ENCODE measurements around the gene DZANK1. TPM values are rescaled to one million over a fixed set of nuclear protein-coding genes. Genes with fewer than 3 reads are reported as not detected.

Gene DZANK1
- total and polyA plus RNA-seq, 9 of the 15 experiments (the other 6 are each of a cell fraction or from before 2014, with no cell fraction given): 0.04 to 0.18 (median 0.11) TPM; not detected in 2

DNA sequence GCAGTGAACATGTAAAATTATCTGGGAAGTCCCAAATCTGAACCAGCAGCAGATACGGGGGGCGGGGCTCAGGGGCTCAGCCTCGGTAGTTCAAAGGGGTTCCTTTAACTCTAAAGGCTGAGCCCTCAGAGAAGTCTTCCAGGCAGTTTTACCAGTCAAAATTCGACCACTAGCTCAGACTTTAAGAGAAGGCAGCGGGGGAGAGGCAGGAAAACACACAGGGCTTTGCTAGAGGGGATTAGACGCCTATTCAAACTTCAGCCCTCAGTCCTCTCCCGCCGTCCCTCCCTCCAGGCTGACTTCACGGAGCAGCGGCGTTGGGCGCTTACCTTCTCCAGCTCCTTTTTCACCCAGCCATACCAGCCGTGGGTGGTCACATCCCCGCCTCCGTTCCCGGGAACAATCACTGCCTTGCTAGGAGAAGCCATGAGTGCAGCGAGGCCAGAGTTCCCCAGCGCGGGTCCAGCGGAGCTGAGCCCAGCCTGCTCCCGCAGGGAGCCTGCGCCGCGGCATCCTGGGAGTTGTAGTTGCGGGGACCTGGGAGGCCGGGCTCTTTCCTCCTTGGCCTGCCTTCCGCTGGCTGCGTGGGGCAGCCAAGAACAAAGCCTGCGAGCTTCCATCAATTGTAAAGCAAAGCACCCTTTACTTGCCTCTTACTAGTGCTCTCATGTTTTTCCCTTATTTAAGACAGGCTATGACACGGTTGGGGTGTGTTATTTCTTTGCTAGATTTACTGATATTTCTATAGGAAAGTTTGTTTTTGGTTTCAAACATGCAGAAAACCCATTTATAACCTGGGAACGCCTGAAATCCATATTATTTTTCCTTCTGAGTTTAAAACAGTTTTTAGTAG, 30.1 kb upstream of the DZANK1 start, which contains the start of gene RBBP9 (continued):
- TF ChIP-seq, protein P1, sequence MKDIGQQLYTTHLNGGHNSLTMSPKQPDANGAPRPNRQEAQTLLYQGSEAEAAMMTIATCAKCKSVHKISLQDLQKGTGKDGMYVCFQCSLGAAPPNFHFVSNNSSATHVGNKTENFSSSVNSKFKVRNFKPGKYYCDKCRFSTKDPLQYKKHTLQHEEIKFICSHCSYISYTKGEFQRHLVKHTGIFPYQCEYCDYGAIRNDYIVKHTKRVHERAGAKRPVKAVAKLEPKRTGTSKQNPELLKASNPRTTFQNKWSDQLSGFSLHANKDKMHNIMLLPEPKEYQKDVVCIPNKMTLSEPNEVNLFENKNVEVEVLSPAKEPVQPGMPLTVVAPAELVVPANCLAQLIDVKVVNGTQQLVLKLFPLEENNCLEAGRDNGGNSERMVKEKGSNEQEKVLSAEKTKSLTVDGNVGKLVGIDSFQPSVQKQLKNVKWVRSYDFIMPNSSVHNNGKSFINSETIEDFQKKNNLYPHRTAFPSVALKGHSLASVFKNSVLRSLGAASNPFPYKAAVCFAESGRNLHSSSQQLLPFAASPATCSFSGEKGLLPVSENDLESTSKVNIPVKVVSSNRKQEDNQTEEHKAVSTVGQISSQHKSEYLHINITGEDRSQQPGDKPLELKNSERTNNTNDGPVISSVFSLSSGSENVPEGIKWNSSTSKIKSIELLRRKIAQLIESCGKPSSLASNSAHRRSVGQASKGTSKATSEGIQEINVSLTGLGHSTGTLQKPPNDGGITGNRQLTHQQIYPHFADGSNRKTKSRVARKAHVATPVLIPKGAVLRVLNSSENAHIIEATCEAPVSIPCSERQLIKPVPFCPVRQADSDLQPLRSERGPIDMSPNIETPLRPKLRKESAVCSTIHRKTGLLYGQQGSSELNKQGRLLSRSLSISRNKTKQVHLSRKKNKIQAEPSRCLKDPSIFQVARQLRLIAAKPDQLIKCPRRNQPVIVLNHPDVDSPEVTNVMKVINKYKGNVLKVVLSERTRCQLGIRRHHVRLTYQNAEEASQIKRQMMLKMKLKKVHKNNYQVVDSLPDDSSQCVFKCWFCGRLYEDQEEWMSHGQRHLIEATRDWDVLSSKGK (CRISPR knock-in tag; IDR thresholded peaks at IDR 0.05): no peak
- TF ChIP-seq GABPB1 (CRISPR knock-in tag; IDR thresholded peaks at IDR 0.05): peak; percentile 60; the same call in 1 of the 2 replicates
- peak; percentile 32; the same call in 1 of the 2 replicates for TF ChIP-seq MYC (IDR thresholded peaks at IDR 0.05; ENCODE audit: low read depth, low read length)
- TF ChIP-seq MYC (CRISPR knock-in tag; IDR thresholded peaks at IDR 0.05; ENCODE audit: borderline replicate concordance, low read depth): no peak
- TF ChIP-seq CBX8 (IDR thresholded peaks at IDR 0.05; ENCODE audit: borderline replicate concordance, extremely low read depth, low read depth, low read length, poor library complexity, severe bottlenecking): no peak
- no peak for TF ChIP-seq POLR2B (IDR thresholded peaks at IDR 0.05; ENCODE audit: low read depth, partially characterized antibody)
- TF ChIP-seq ATF7 (IDR thresholded peaks at IDR 0.05): peak; percentile 61; the same call in 1 of the 2 replicates
- peak; percentile 34; the same call in 1 of the 2 replicates for TF ChIP-seq ELF1 (tag; IDR thresholded peaks at IDR 0.05)
- no peak for TF ChIP-seq FOS (IDR thresholded peaks at IDR 0.05; ENCODE audit: extremely low read depth, insufficient read length)
- TF ChIP-seq ZNF175 (CRISPR knock-in tag; IDR thresholded peaks at IDR 0.05; ENCODE audit: low read depth): no peak
- TF ChIP-seq, protein P2, sequence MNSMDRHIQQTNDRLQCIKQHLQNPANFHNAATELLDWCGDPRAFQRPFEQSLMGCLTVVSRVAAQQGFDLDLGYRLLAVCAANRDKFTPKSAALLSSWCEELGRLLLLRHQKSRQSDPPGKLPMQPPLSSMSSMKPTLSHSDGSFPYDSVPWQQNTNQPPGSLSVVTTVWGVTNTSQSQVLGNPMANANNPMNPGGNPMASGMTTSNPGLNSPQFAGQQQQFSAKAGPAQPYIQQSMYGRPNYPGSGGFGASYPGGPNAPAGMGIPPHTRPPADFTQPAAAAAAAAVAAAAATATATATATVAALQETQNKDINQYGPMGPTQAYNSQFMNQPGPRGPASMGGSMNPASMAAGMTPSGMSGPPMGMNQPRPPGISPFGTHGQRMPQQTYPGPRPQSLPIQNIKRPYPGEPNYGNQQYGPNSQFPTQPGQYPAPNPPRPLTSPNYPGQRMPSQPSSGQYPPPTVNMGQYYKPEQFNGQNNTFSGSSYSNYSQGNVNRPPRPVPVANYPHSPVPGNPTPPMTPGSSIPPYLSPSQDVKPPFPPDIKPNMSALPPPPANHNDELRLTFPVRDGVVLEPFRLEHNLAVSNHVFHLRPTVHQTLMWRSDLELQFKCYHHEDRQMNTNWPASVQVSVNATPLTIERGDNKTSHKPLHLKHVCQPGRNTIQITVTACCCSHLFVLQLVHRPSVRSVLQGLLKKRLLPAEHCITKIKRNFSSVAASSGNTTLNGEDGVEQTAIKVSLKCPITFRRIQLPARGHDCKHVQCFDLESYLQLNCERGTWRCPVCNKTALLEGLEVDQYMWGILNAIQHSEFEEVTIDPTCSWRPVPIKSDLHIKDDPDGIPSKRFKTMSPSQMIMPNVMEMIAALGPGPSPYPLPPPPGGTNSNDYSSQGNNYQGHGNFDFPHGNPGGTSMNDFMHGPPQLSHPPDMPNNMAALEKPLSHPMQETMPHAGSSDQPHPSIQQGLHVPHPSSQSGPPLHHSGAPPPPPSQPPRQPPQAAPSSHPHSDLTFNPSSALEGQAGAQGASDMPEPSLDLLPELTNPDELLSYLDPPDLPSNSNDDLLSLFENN (IDR thresholded peaks at IDR 0.05; ENCODE audit: low read depth in 2 of 2, low read length in 2 of 2): no peak
- peak; percentile 85 to 88 for TF ChIP-seq NRF1 (conservative IDR thresholded peaks at IDR 0.05 in 1 of 2, IDR thresholded peaks at IDR 0.05 in 1 of 2)
- TF ChIP-seq HMGN3 (IDR thresholded peaks at IDR 0.05; ENCODE audit: borderline replicate concordance, extremely low read depth, insufficient read length, low read depth, low read length): peak; percentile 30
- TF ChIP-seq ZEB2 (IDR thresholded peaks at IDR 0.05): no peak
- no peak for TF ChIP-seq MAFG (tag; conservative IDR thresholded peaks at IDR 0.05)
- TF ChIP-seq MTA3 (IDR thresholded peaks at IDR 0.05; ENCODE audit: borderline replicate concordance): peak; percentile 47; the same call in 1 of the 2 replicates
- TF ChIP-seq RBM15 (IDR thresholded peaks at IDR 0.05; ENCODE audit: insufficient read depth, low read length): no peak
- TF ChIP-seq XRCC3 (IDR thresholded peaks at IDR 0.05): no peak
- no peak for TF ChIP-seq HDGF (IDR thresholded peaks at IDR 0.05)
